ENCODE data around the gene ARL6IP1. TPM values are rescaled to one million over a fixed set of nuclear protein-coding genes. Genes with fewer than 3 reads are reported as not detected.

The ARL6IP1 gene
- total RNA-seq, 1 donor from 2014 or later: 238 TPM

- DNase-seq: no peak
- Mint-ChIP-seq H3K36me3 (ENCODE audit: unreplicated experiment) (peaks cover 4% of the 10 kb centered on the region), H3K4me3 (ENCODE audit: unreplicated experiment) (no peak overlapping the region)
Measured at GRCh38 chr16:18832006-18832405, 30.7 kb upstream of the ARL6IP1 start.

GRCh38 chr16:18829251-18829650, 27.9 kb upstream of the ARL6IP1 start:
- no peak overlapping the region for H3K27ac Mint-ChIP-seq (ENCODE audit: unreplicated experiment)
- no peak overlapping the region for H3K4me3 Mint-ChIP-seq (ENCODE audit: unreplicated experiment)
- DNase-seq: no peak
- no peaks in the 10 kb centered on the region for H3K4me1 Mint-ChIP-seq (ENCODE audit: low read depth, unreplicated experiment)
- no peaks in the 10 kb centered on the region for H3K27me3 Mint-ChIP-seq (ENCODE audit: unreplicated experiment)
- H3K9me3 Mint-ChIP-seq (ENCODE audit: unreplicated experiment): no peaks in the 10 kb centered on the region
- no peaks in the 10 kb centered on the region for H3K36me3 Mint-ChIP-seq (ENCODE audit: unreplicated experiment)
- TF ChIP-seq, protein P1, sequence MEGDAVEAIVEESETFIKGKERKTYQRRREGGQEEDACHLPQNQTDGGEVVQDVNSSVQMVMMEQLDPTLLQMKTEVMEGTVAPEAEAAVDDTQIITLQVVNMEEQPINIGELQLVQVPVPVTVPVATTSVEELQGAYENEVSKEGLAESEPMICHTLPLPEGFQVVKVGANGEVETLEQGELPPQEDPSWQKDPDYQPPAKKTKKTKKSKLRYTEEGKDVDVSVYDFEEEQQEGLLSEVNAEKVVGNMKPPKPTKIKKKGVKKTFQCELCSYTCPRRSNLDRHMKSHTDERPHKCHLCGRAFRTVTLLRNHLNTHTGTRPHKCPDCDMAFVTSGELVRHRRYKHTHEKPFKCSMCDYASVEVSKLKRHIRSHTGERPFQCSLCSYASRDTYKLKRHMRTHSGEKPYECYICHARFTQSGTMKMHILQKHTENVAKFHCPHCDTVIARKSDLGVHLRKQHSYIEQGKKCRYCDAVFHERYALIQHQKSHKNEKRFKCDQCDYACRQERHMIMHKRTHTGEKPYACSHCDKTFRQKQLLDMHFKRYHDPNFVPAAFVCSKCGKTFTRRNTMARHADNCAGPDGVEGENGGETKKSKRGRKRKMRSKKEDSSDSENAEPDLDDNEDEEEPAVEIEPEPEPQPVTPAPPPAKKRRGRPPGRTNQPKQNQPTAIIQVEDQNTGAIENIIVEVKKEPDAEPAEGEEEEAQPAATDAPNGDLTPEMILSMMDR (IDR thresholded peaks at IDR 0.05; ENCODE audit: partially characterized antibody, unreplicated experiment): no peak

More at GRCh38 chr16:18832006-18832405, 30.7 kb upstream of the ARL6IP1 start:
- TF ChIP-seq, protein P1 (IDR thresholded peaks at IDR 0.05; ENCODE audit: partially characterized antibody, unreplicated experiment): no peak
- no peaks in the 10 kb centered on the region for H3K9me3 Mint-ChIP-seq (ENCODE audit: unreplicated experiment)
- H3K4me1 Mint-ChIP-seq (ENCODE audit: low read depth, unreplicated experiment): no peaks in the 10 kb centered on the region
- no peak overlapping the region for H3K27ac Mint-ChIP-seq (ENCODE audit: unreplicated experiment)
- H3K27me3 Mint-ChIP-seq (ENCODE audit: unreplicated experiment): no peaks in the 10 kb centered on the region

DNA sequence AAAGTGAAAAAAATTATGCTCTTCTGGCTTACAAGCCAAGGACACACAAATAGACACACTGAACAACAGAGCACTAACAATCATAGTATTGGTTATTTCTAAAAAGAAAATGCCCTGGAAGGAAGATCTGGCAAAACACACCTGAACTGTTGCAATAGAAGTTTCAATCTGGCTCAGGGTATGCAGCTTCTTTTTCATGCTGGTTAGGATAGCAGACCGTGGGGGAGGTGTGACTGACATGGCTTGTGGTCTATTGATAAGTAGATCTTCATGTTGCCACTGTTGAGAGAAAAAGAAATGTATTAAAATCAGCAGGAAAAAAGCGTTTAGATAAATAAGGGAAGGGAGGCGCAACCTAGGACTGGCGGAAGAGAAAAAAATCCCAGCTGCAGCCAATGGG, 26.5 kb upstream of the ARL6IP1 start:
- Mint-ChIP-seq H3K27ac (ENCODE audit: unreplicated experiment) (no peak overlapping the region), H3K27me3 (ENCODE audit: unreplicated experiment) (no peaks in the 10 kb centered on the region), H3K9me3 (ENCODE audit: unreplicated experiment) (no peaks in the 10 kb centered on the region), H3K4me3 (ENCODE audit: unreplicated experiment) (no peak overlapping the region), H3K36me3 (ENCODE audit: unreplicated experiment) (no peaks in the 10 kb centered on the region), H3K4me1 (ENCODE audit: low read depth, unreplicated experiment) (no peaks in the 10 kb centered on the region)
- TF ChIP-seq, protein P1 (IDR thresholded peaks at IDR 0.05; ENCODE audit: partially characterized antibody, unreplicated experiment): no peak
- no peak for DNase-seq

GRCh38 chr16:18816286-18816685, 14.9 kb upstream of the ARL6IP1 start:
- Mint-ChIP-seq H3K4me1 (ENCODE audit: low read depth, unreplicated experiment) (no peaks in the 10 kb centered on the region), H3K4me3 (ENCODE audit: unreplicated experiment) (no peak overlapping the region), H3K9me3 (ENCODE audit: unreplicated experiment) (no peaks in the 10 kb centered on the region), H3K36me3 (ENCODE audit: unreplicated experiment) (no peaks in the 10 kb centered on the region), H3K27me3 (ENCODE audit: unreplicated experiment) (no peaks in the 10 kb centered on the region), H3K27ac (ENCODE audit: unreplicated experiment) (no peak overlapping the region)
- TF ChIP-seq, protein P1 (IDR thresholded peaks at IDR 0.05; ENCODE audit: partially characterized antibody, unreplicated experiment): no peak
- no peak for DNase-seq

DNA sequence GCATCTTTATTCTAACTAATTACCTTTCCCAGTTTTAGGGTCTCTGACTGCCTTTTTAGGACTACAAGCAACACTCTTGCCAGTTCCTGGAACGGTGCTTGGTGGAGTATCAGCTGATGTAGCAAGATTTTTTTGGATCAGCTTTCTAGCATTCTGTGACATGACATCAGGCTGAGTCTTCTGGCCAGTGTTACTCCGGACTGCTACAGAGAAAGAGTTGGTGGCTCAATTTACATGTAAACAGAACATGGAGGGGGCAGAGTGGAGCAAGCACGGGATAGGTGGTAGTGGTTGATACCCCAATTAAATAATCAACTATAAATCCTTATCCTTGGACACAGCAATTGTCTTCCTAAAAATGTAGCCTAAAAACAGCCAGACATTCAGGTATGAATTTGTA, 10.6 kb upstream of the ARL6IP1 start:
- DNase-seq: no peak
- H3K4me1 Mint-ChIP-seq (ENCODE audit: low read depth, unreplicated experiment): no peaks in the 10 kb centered on the region
- no peak overlapping the region for H3K27ac Mint-ChIP-seq (ENCODE audit: unreplicated experiment)
- no peaks in the 10 kb centered on the region for H3K9me3 Mint-ChIP-seq (ENCODE audit: unreplicated experiment)
- TF ChIP-seq, protein P1 (IDR thresholded peaks at IDR 0.05; ENCODE audit: partially characterized antibody, unreplicated experiment): no peak
- peaks cover 5% of the 10 kb centered on the region for H3K36me3 Mint-ChIP-seq (ENCODE audit: unreplicated experiment)
- no peak overlapping the region for H3K4me3 Mint-ChIP-seq (ENCODE audit: unreplicated experiment)
- H3K27me3 Mint-ChIP-seq (ENCODE audit: unreplicated experiment): no peaks in the 10 kb centered on the region

Data from glutamatergic neuron (in vitro differentiated cells).